Spleen (tissue), 7 donors: ENCODE data around the gene AKR1B1.

Experiments
- CTCF ChIP-seq, 11 experiments: fragments of 200-600 bp in 7 of 11; fragments of 450-650 bp in 4 of 11; sonication (generic) in 4 of 11; IDR thresholded peaks in 8 of 11; conservative IDR thresholded peaks in 3 of 11; 1 replicate in 7 of 11; 2 replicates in 4 of 11; pipeline versions ENCODE4 v1.4.0 to v1.8.0; 2016 to 2021; ENCODE audit warnings: antibody characterized with exemption in 11 of 11, inconsistent platforms in 4 of 11, mild to moderate bottlenecking in 1 of 11
- POLR2A ChIP-seq, 3 donors: fragments of 450-650 bp; IDR thresholded peaks; one replicate each; pipeline ENCODE4 v1.5.1; 2017; ENCODE audit warnings: antibody characterized with exemption in 3 of 3, mild to moderate bottlenecking in 1 of 3
- POLR2AphosphoS5 ChIP-seq, 3 donors: sonication (generic); formaldehyde crosslinking; IDR thresholded peaks; one replicate each; pipeline ENCODE4 v1.5.1; 2017; ENCODE audit warnings: antibody characterized with exemption in 3 of 3
- donor health status: DM: no; HTN: no; CAD: no; lungs with moderate emphysema.
- donor health status: DM: no; HTN: no; CAD: no.
- donor health status: DM: no; HTN: no; CAD: no.

- TF ChIP-seq CTCF (IDR thresholded peaks at IDR 0.05 in 8 of 11, conservative IDR thresholded peaks at IDR 0.05 in 3 of 11) (no peak), POLR2A (IDR thresholded peaks at IDR 0.05) (no peak), POLR2AphosphoS5 (IDR thresholded peaks at IDR 0.05) (no peak)
Observed at GRCh38 chr7:134472572-134473244, 13.8 kb upstream of the AKR1B1 start.
